Rectal smooth muscle tissue (tissue), 1 donor: ENCODE data around the gene PEX26.
"Not testable (repeated sequence)": the region's sequence is repeated elsewhere in the genome, so short reads cannot be mapped to it uniquely, and the experiment has no call there.

ENCODE experiments used
- H3K27ac ChIP-seq: one replicate; pipeline ENCODE4 v1.7.0; 2013; ENCODE audit warnings: low read depth, low read length, inconsistent platforms
- H3K27me3 ChIP-seq: one replicate; pipeline ENCODE4 v1.7.0; 2013; ENCODE audit warnings: low read length; ENCODE audit not compliant: control insufficient read depth, insufficient read depth
- H3K36me3 ChIP-seq: one replicate; pipeline ENCODE4 v1.7.0; 2013; ENCODE audit warnings: low read length; ENCODE audit not compliant: control insufficient read depth, insufficient read depth
- H3K4me1 ChIP-seq: one replicate; pipeline ENCODE4 v1.7.0; 2013; ENCODE audit warnings: low read length; ENCODE audit not compliant: control insufficient read depth, insufficient read depth
- H3K4me3 ChIP-seq: one replicate; pipeline ENCODE4 v1.7.0; 2013; ENCODE audit warnings: low read length
- H3K9ac ChIP-seq: one replicate; pipeline ENCODE4 v1.7.0; 2013; ENCODE audit warnings: low read length

PEX26 gene

GRCh38 chr22:18096823-18097222, 19.0 kb downstream of the PEX26 start:
- no peaks in the 10 kb centered on the region for H3K27me3 ChIP-seq
- H3K4me3 ChIP-seq = no peak overlapping the region
- no peak overlapping the region for H3K27ac ChIP-seq
- peaks cover 3% of the 10 kb centered on the region for H3K4me1 ChIP-seq
- no peak overlapping the region for H3K9ac ChIP-seq
- H3K36me3 ChIP-seq = peaks cover 2% of the 10 kb centered on the region

GRCh38 chr22:18100781-18101180, 23.0 kb downstream of the PEX26 start:
- Histone ChIP-seq H3K4me1 (peaks cover under 1% of the 10 kb centered on the region), H3K27ac (no peak overlapping the region), H3K36me3 (peaks cover 2% of the 10 kb centered on the region), H3K4me3 (no peak overlapping the region), H3K9ac (no peak overlapping the region), H3K27me3 (no peaks in the 10 kb centered on the region)

GRCh38 chr22:18101536-18101935, 23.7 kb downstream of the PEX26 start:
- Histone ChIP-seq H3K27ac (no peak overlapping the region), H3K27me3 (no peaks in the 10 kb centered on the region), H3K36me3 (no peaks in the 10 kb centered on the region), H3K4me1 (no peaks in the 10 kb centered on the region), H3K9ac (no peak overlapping the region), H3K4me3 (no peak overlapping the region)

- Histone ChIP-seq H3K4me1 (no peaks in the 10 kb centered on the region), H3K27me3 (no peaks in the 10 kb centered on the region), H3K9ac (no peak overlapping the region), H3K36me3 (no peaks in the 10 kb centered on the region), H3K4me3 (no peak overlapping the region), H3K27ac (no peak overlapping the region)
Observed at GRCh38 chr22:18103527-18104269, 25.9 kb downstream of the PEX26 start.

GRCh38 chr22:18104566-18104965, 26.8 kb downstream of the PEX26 start:
- Histone ChIP-seq H3K4me1 (no peaks in the 10 kb centered on the region), H3K36me3 (no peaks in the 10 kb centered on the region), H3K27ac (no peak overlapping the region), H3K27me3 (peaks cover 1% of the 10 kb centered on the region), H3K4me3 (no peak overlapping the region), H3K9ac (no peak overlapping the region)

- not testable (repeated sequence) for H3K27me3 ChIP-seq, H3K4me3 ChIP-seq, H3K36me3 ChIP-seq, H3K4me1 ChIP-seq, H3K9ac ChIP-seq, H3K27ac ChIP-seq
Observed at GRCh38 chr22:18105981-18106380, 28.2 kb downstream of the PEX26 start.

GRCh38 chr22:18106550-18107341, 29.0 kb downstream of the PEX26 start:
- not testable (repeated sequence) for H3K27ac ChIP-seq, H3K4me1 ChIP-seq, H3K9ac ChIP-seq, H3K4me3 ChIP-seq, H3K36me3 ChIP-seq
- H3K27me3 ChIP-seq = peaks cover 12% of the 10 kb centered on the region

- Histone ChIP-seq H3K36me3 (no peaks in the 10 kb centered on the region), H3K27ac (no peak overlapping the region), H3K27me3 (peaks cover 12% of the 10 kb centered on the region), H3K4me3 (no peak overlapping the region), H3K4me1 (no peaks in the 10 kb centered on the region), H3K9ac (no peak overlapping the region)
Observed at GRCh38 chr22:18108187-18108586, 30.4 kb downstream of the PEX26 start.

- H3K36me3 ChIP-seq = no peaks in the 10 kb centered on the region
- H3K27me3 ChIP-seq = peaks cover 12% of the 10 kb centered on the region
- H3K9ac ChIP-seq = no peak overlapping the region
- peak overlapping the region; percentile 0 for H3K4me3 ChIP-seq
- H3K4me1 ChIP-seq = no peaks in the 10 kb centered on the region
- H3K27ac ChIP-seq = no peak overlapping the region
Observed at GRCh38 chr22:18109410-18110193, 31.8 kb downstream of the PEX26 start.

GRCh38 chr22:18110194-18110953, 32.6 kb downstream of the PEX26 start, which contains the start of gene TUBA8:
Gene TUBA8, plus strand, starts transcription at chr22:18110809. Its CDS starts 57 bp downstream, at chr22:18110866.
- H3K36me3 ChIP-seq = no peaks in the 10 kb centered on the region
- H3K27me3 ChIP-seq = peaks cover 12% of the 10 kb centered on the region
- H3K9ac ChIP-seq = no peak within 1 kb of the TSS
- H3K4me3 ChIP-seq = peak within 1 kb of the TSS; percentile 5
- H3K4me1 ChIP-seq = no peaks in the 10 kb centered on the region
- H3K27ac ChIP-seq = no peak within 1 kb of the TSS

- Histone ChIP-seq H3K36me3 (no peaks in the 10 kb centered on the region), H3K27ac (no peak overlapping the region), H3K27me3 (peaks cover 12% of the 10 kb centered on the region), H3K4me1 (no peaks in the 10 kb centered on the region), H3K9ac (no peak overlapping the region), H3K4me3 (peak overlapping the region; percentile 5)
Observed at GRCh38 chr22:18110954-18111758, 33.4 kb downstream of the PEX26 start.
